ENCODE data around the gene DDX49. TPM values are rescaled to one million over a fixed set of nuclear protein-coding genes. Genes with fewer than 3 reads are reported as not detected.
A peak's percentile ranks its signal among the peaks of the same experiment; 100 is the strongest.

The DDX49 gene
- total RNA-seq, 2 donors from 2014 or later = 46.7 to 51.2 TPM

DNA sequence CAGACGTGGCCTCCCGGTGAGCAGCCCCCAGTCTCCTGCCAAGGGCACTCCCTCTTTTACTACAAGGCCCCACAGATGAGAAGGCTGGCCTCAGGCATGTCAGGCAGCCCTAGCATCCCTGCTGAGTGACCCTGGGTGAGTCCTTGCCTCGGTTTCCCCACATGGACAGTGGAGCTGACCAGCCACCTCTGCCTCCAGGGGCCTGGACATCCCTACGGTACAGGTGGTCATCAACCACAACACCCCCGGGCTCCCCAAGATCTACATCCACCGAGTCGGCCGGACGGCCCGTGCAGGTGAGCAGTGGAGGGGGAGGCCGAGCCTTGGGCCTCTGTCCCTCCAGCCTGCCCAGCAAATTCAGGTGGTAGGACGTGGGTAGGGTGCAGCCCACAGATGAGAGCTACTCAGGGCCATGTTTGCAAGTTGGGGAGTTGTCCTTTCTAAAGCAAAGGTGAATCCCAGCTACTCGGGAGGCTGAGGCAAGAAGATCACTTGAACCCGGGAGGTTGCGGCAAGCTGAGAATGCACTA, 5.2 kb downstream of the DDX49 start:
- no peak for DNase-seq (ENCODE audit: low spot score in 2 of 2)
- Mint-ChIP-seq H3K36me3 (peaks cover 9 to 12% of the 10 kb centered on the region in 2 donors), H3K9me3 (no peaks in the 10 kb centered on the region), H3K27ac (peak overlapping the region in 1 of 2 donors; percentile 75)
- ATAC-seq = no peak

DNA sequence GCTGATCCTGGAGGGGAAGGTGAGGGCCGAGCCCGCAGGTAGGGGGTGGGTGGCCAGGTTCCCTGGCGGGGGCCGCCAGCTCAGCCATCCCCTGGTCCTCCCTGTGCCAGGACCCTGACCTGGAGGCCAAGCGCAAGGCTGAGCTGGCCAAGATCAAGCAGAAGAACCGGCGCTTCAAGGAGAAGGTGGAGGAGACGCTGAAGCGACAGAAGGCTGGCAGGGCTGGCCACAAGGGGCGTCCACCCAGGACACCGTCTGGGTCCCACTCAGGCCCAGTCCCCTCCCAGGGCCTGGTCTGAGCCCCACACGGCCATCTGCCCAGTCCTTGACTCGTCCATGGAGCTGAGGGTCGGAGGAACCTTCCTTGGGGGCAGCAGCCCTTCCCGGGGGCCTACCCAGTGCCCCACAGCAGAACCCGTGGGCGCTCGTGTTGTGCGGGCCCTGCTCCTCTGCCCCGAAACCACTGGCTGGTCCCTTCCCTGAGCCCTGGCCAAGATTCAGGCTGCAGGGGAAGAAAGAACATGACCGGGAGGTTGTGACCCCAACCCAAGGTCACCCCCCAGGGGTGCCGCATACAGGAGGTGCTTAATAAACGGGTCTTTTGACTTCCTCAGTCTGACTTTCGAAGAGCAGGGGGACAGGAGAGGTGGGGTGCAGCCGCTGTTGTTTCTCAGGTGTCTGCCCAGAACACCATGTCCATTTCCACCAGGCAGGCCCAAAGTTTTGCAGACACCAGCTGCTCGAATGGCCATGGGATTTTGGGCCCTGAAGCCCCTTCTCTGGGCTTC, 8.7 kb downstream of the DDX49 start:
- no peaks in the 10 kb centered on the region for H3K9me3 Mint-ChIP-seq
- DNase-seq (ENCODE audit: low spot score in 2 of 2) (no peak), ATAC-seq (no peak)
- H3K36me3 Mint-ChIP-seq = peaks cover 4 to 6% of the 10 kb centered on the region in 2 donors
- H3K27ac Mint-ChIP-seq = no peak overlapping the region

DNA sequence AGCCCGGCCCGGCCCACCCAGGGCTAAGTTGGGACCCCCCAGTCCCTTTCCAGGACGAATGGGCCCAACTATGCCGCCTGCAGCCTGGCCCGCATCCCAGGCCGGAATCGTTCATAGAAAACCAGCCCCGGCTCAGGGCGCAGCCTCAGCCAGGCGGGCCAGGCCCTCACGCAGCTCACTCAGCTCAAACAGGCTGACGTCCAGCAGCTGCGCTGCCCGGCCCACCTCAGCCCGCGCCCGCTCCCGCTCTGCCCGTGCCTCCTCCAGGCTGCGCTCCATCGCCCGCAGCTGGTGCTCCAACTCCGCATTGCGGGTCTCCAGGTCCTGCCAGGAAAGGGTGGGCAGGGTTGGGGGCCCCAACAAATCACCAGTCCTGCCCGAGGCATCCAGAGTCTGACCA, 9.8 kb downstream of the DDX49 start:
- H3K9me3 Mint-ChIP-seq = no peaks in the 10 kb centered on the region
- DNase-seq (ENCODE audit: low spot score in 2 of 2) (no peak), ATAC-seq (no peak)
- H3K27ac Mint-ChIP-seq = peak overlapping the region in 1 of 2 donors; percentile 3
- peaks cover 4% of the 10 kb centered on the region in 2 donors for H3K36me3 Mint-ChIP-seq

DNA sequence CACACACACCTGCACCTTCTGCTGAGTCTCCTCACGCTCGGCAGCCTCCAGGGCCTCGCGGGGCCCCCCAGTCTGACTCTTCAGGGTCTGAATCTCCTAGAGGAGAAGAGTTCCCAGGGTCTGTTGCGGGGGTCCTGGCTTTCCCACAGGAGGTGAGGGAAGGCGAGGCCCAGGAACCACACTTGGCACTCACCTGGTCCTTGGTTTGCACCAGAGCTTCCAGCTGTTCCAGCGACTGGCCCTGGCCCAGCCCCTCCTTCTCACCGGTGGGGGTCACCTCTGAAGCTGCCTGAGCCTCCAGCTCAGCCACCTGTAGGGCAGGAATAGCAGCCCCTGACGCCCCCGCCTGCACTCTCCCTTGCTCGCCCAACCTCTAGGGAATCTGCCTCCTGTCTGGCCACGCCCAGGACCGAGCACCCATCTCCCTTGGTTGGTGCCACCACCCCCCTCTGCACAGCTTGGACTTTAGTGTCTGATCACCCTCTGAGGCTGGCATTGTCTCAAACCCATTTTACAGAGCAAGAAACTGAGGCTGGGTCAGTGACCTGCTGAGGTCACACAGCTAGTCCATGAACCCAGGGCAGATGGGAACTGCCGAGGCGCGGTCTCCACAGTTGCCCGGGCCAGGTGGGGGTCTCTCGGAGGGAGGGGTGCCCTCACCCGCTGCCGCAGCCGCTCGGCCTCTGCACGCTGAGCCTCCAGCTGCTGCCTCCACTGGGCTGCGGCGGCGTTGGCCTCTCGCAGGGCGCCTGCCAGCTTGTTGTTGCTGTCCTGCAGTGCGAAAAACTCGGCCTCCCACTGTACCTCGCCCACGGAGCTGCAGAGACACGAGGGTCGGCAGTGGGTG, 12.0 kb downstream of the DDX49 start:
- no peaks in the 10 kb centered on the region for H3K9me3 Mint-ChIP-seq
- DNase-seq (ENCODE audit: low spot score in 2 of 2) (no peak), ATAC-seq (no peak)
- H3K36me3 Mint-ChIP-seq = no peaks in the 10 kb centered on the region
- no peak overlapping the region for H3K27ac Mint-ChIP-seq

DNA sequence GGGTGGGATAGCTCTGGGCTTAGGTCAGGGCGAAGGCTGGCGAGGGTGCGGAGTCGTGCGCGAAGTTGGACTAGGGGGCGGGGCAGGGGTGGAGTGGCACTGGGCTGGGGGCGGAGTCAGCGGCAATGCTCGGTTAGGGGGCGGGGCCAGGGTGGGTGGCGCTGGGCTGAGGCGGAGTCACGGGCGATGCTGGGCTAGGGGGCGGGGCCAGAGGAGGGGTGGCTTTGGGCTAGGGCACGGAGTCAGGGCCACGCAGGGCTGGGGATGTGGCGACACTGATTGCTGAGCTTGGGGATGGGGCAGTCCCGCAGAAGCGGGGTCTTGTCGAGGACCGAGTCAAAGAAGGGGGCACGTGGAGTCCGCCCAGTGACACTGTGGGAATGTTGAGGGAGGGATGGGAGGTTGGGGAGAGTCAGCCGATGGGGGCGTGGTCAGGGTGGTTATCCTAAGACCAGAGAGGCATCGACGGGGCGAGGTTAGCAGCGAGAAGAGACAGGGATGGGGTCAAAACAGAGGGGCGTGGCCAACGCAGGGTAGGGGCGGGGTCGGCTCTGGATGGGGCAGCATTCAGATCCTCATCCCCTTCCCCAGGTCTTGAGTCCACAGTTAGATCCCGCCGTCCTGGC, 12.8 kb downstream of the DDX49 start:
- DNase-seq (ENCODE audit: low spot score in 2 of 2) = peak in 1 of 2 donors; percentile 83
- H3K27ac Mint-ChIP-seq = no peak overlapping the region
- H3K36me3 Mint-ChIP-seq = no peaks in the 10 kb centered on the region
- H3K9me3 Mint-ChIP-seq = no peaks in the 10 kb centered on the region
- peak; percentile 81 to 94 for ATAC-seq

DNA sequence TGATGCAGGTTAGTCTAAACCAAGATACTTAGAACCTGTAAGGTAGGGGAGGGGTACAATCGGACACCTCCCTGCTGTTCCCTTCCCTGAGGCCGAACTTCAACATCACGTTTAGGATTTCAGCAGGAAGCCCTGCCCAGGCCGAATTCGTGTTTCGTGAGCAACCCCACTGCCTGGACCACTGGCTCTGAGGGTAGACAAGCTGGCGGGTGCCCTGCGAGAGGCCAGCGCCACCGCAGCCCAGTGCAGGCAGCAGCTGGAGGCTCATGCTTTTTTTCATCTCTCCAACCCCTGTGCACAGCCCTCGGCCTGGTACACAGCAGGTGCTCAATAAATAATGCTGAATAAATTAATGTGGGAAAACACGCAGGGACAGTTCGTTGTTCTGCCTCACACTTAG, 13.8 kb downstream of the DDX49 start:
- DNase-seq (ENCODE audit: low spot score in 2 of 2) (no peak), ATAC-seq (no peak)
- H3K9me3 Mint-ChIP-seq = no peaks in the 10 kb centered on the region
- no peak overlapping the region for H3K27ac Mint-ChIP-seq
- no peaks in the 10 kb centered on the region for H3K36me3 Mint-ChIP-seq

DNA sequence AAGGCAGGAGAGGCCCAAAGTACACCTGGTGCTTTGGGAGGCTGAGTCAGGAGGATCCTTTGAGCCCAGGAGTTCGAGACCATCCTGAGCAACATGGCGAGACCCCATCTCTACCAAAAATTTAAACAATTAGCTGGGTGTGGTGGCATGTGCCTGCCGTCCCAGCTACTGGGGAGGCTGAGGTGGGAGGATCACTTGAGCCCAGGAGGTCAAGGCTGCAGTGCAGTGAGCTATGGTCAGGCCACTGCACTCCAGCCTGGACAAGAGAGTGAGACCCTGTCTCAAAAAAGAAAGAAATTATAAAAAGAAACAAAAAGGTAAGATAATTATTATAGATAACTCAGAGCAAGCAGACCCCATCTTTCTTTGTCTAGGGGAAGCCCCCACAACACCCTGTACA, 19.6 kb downstream of the DDX49 start:
- no peaks in the 10 kb centered on the region for H3K9me3 Mint-ChIP-seq
- no peaks in the 10 kb centered on the region for H3K36me3 Mint-ChIP-seq

DNA sequence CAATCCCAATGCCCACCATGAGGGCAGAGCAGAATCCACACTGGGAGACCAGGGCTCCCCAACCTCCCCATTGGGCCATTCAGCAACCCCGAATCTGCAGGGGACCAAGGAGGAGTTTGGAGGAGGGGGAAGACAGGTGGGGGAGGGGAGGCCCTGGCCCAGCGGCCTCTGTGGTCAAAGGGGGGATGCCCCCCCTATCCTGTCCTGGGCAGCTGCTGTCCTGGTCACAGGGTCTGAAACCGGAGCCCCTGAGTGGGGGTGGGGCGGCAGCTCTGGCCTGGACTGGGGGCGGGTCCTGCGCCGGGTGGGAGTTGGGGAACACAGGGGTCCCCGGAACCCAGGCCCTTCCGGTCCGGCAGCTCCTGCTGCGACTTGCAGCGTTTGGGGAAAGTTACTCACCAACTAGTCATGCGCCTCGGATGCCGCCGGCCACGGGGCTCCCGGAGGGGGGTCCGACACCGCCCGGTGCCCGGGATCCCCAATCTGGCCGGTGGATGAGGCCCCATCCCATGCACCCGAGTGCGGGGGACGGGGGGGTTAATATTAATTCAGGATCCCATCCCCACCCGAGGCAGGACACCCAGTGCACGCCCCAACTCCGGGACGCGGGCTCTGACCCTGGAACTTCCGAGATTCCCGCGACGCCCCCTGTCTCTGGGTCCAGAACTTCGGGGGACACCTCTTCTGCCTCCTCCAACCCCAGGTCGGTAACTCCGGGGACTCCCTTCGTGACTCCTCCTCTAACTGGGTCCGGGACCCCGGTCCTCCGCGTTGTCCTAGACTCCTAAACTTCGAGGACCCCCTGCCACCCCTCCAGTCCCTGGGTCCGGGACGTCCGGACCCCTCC, 20.6 kb downstream of the DDX49 start:
- no peak overlapping the region for H3K27ac Mint-ChIP-seq
- H3K9me3 Mint-ChIP-seq = no peaks in the 10 kb centered on the region
- DNase-seq (ENCODE audit: low spot score in 2 of 2) = no peak
- H3K36me3 Mint-ChIP-seq = no peaks in the 10 kb centered on the region
- ATAC-seq = peak in 1 of 2 donors; percentile 39

More for the DNA sequence above, 19.6 kb downstream of the DDX49 start:
- ATAC-seq (no peak), DNase-seq (ENCODE audit: low spot score in 2 of 2) (no peak)
- H3K27ac Mint-ChIP-seq = no peak overlapping the region

DNA sequence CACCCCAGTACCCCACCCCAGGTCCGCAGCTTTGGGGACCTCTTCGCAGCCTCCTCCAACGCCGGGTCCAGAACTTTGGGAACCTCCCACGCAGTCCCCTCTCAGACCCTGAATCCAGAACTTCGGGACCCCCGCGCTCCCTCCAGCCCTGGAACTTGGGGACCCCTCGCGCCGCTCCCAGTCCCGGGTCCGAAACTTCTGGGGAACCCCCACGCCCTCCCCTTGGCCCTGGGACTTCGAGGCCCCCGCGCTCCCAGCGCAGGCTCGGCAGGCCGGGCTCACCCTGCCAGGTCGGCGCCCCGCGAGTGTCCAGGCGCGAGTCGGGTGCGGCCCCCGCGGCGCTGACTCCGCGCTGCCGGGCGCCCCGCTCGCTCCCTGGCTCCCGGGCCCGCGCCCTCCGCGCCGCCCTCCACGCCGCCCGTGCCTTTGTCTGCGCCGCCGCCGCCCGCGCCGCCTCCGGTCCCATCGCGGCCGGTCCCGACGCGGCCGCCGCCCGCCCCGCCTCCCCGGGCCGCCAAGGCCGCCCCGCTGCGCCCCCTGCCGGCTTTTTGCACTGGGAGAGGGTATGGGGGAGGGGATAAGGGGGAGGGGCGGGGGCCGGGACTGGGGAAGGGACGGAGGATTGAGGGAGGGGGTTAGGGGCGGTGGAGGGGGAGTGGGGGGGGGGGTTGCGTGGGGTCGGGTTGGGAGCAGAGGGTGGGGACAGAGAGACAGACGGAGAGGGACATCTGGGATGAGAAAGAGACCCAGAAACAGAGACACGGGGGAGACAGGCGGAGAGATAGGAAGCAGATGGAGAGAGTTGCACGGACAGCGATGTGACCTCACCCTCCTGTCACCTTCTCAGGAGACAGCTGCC, 21.5 kb downstream of the DDX49 start, which contains the start of gene HOMER3:
TSS of gene HOMER3 (minus strand) at position 449 of the 859 bp plus-strand sequence. CDS start 2,235 bp downstream, outside the sequence.
- Mint-ChIP-seq H3K9me3 (no peaks in the 10 kb centered on the region), H3K27ac (no peak within 1 kb of the TSS)
- DNase-seq (ENCODE audit: low spot score in 2 of 2) = peak in 1 of 2 donors; percentile 91

DNA sequence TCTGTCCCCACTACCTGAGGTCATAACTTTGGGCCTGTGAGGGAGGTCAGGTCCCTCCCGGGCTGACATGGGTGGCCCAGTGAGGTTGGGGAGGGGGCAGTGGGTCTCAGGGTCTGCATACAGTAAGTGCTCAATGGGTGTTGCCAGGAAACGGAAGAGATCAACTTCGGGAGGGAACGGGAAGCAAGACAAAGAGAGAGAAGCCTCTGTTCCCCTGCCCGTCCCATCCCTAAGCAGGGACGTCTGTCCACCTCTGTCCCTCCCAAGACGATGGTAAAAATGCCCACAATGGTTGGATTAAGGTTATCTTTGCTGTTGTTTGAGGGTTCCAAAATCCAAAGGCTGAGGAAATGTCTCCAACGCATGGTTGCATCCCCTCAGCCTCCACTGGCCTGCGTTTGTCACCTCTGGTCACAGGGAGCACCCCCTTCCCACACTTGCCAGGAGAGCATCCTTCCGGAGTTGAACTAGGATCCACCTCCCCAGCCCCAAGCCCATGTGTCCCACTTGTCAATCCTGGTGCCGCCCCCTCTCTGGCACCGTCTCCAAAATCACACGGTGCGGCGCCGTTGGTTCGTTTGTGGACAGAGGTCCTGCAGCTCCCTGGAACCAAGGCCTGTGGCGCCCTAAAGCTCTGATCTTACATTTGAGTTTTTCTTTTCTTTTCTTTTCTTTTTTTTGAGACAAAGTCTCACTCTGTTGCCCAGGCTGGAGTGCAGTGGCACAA, 22.3 kb downstream of the DDX49 start:
- Mint-ChIP-seq H3K27ac (no peak overlapping the region), H3K36me3 (no peaks in the 10 kb centered on the region), H3K9me3 (no peaks in the 10 kb centered on the region)
- ATAC-seq (no peak), DNase-seq (ENCODE audit: low spot score in 2 of 2) (no peak)

More for the DNA sequence above, 21.5 kb downstream of the DDX49 start, which contains the start of gene HOMER3:
- no peaks in the 10 kb centered on the region for H3K36me3 Mint-ChIP-seq
- ATAC-seq = peak; percentile 91 to 93

DNA sequence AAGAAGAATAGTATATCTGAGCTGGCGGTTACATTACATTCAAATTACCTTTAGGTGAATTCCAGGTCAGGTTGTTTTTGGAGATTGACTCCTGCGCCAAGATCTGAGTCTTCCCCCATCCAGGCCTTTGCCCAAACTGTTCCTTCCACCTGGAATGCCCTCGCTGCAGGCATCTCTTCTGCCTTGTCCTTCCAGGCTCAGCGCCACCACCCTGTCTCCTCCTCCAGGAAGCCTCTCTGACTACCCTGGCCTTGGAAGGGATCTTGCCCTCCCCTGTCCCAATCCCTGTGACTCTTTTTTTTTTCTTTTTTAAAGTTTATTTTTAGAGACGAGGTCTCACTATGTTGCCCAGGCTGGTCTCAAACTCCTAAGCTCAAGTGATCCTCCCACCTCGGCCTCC, 23.2 kb downstream of the DDX49 start:
- no peak overlapping the region for H3K27ac Mint-ChIP-seq
- DNase-seq (ENCODE audit: low spot score in 2 of 2) (no peak), ATAC-seq (no peak)
- no peaks in the 10 kb centered on the region for H3K36me3 Mint-ChIP-seq
- H3K9me3 Mint-ChIP-seq = no peaks in the 10 kb centered on the region

DNA sequence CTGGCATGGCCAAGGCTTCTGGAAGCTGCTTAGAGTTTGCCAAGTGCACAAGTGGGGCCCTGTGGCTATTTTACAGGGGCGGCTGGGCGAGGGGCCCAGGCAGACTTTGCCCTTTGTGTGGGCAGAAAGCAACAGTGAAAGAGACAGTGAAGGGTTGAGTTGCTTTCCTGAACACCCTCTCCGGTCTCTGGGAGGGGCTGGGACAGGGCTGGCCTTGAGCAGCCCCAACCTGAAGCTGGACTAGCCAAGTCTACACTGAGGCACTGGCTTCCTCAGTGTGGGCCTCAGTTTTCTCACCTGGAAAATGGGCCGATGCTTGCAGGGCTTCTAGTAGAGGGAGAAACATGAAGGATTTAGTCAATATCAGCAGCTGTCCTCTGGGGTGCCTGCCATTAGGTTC, 23.9 kb downstream of the DDX49 start:
- Mint-ChIP-seq H3K36me3 (no peaks in the 10 kb centered on the region), H3K9me3 (no peaks in the 10 kb centered on the region), H3K27ac (no peak overlapping the region)
- DNase-seq (ENCODE audit: low spot score in 2 of 2) (no peak), ATAC-seq (no peak)

DNA sequence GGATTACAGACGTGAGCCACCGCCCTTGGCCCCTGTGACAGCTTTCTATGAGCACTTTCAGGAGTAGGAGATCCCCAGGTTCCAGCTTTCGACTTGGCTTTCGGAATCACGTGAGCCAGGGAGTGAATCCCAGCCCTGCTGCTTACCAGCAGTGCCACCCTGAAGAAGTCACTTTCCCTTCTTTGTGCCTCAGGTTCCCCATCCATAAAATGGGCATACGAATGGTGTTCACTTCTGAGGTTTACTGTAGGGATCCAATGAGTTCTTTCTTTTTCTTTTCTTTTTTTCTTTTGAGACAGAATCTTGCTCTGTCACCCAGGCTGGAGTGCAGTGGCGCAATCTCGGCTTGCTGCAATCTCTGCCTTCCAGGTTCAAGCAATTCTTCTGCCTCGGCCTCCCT, 25.8 kb downstream of the DDX49 start:
- Mint-ChIP-seq H3K27ac (no peak overlapping the region), H3K9me3 (no peaks in the 10 kb centered on the region), H3K36me3 (no peaks in the 10 kb centered on the region)
- no peak for DNase-seq (ENCODE audit: low spot score in 2 of 2)
- ATAC-seq = no peak

DNA sequence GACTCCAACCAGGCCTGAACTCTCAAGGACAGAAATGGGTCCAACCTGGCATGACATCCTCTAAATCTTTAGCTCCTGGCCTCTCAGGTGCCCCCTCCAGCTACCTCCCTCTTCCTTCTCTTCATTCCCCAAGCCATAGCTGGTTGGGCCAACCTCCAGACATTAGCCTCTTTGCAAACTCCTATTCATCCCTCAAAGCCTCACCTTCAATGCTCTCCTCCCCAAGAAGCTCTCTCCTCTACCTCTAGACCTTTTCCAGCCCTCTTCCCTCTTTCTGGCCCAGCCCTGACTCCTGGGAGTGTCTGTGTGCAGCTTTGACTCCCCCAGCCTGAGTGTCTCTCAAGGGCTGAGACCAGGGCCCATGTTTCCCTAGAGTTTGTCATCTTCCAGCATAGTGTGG, 26.8 kb downstream of the DDX49 start:
- DNase-seq (ENCODE audit: low spot score in 2 of 2) = no peak
- Mint-ChIP-seq H3K9me3 (no peaks in the 10 kb centered on the region), H3K27ac (no peak overlapping the region), H3K36me3 (no peaks in the 10 kb centered on the region)
- ATAC-seq = no peak

DNA sequence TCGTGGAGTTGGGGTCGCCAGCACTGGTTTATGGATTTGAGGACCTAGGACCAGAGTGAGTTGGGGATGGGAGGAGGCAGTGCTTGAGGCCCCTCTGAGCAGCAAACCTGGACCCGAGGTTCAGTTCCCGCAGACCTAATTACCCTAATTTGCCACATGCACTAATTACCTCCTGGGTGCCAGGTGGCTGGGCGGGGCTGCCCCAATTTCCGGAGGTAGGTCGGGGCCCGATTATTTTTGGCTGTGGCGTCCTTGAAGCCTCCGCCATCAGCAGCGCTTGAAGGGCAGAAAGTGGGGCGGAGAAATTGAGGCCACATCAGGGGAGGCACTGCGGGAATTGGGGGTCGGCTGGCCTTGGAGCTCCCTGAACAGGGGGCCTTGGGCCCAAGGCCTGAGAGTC, 27.4 kb downstream of the DDX49 start:
- Mint-ChIP-seq H3K9me3 (no peaks in the 10 kb centered on the region), H3K36me3 (no peaks in the 10 kb centered on the region), H3K27ac (no peak overlapping the region)
- DNase-seq (ENCODE audit: low spot score in 2 of 2) (no peak), ATAC-seq (no peak)
